Activated CD4-positive, alpha-beta T cell treated with anti-CD3 and anti-CD28 coated beads, Interleukin-2, amount 50 U/mL, for 48 hours (primary cell): ENCODE results near the gene SELENOK.

Experiments
- DNase-seq, 2 experiments: peaks; one replicate each; pipeline ENCODE4 v3.0.0-alpha.2; 2020

SELENOK gene

DNA sequence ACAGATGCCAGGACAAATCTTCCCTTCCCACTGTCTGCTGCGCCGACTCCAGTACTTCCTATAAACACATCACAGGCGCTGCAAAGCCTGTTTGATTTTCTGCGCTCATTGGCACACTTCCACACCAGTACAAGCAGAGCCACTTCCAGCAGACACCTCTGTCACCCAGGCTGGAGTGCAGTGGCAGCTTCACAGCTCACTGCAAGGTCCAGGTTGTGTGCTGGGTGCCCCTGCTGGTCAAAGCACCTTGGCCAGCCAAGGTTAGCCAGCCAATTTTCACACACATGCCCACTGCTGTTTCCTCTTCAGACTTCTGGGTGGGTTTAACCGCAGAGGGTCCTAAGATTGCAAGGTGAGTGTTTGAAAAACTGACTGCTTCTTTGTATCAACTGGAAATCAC lies 50.4 kb downstream of the SELENOK start:
- no peak for DNase-seq

DNA sequence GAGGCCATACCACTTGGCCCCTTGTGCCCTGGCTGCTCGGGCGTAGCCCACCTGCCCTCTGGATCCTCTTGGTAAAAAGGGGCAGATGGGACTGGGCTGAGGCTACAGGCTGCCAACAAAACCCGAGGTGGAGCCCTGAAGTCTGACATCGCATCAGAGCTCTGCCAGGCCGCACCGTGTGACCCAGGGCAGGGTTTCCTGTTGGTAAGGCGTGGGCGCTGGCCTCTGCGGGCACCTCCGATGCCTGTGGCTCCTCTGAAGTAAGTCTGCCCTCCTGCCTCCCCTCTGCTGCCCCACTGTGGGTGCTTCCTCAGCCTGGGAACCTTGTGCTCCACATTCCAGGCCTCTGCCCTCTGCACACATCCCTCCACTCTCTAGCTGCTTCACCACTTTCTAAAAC lies 54.3 kb downstream of the SELENOK start:
- no peak for DNase-seq

DNA sequence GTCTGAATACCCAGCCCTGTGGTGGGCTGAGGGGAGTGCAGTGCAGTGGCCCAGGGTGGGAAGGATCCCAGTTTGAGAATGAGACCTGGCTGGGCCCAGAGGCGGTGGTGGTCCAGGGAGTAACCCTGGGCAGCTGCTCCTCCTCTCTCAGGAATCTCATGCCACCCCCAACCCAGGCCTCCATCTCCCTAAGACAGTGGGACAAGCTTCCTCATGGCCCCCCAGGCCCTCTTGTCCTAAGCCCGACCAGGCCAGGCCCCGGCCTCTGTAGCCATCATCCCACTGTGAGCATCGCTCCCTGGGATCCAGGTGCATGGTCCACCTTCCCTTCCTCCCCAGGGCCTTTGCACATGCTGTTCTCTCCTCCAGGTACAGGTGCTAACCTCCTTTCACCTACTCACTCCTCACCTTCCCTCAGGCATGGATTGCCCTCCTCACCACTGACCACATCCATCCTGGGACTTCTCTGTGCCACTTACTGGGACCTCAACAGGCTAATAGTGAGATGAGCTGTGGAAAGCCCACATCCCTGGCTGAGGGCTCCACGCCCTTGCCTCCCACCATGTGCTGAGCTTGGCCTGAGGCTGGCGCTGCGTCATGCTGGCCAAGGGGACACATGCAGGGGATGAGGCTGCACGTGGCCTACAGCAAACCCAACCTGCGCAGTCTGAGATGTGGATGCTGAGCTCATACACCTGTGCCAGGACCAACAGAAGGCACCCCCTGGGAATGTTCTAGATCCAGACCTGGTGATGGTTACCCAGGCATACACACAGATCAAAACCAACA lies 55.4 kb downstream of the SELENOK start:
- no peak for DNase-seq

DNA sequence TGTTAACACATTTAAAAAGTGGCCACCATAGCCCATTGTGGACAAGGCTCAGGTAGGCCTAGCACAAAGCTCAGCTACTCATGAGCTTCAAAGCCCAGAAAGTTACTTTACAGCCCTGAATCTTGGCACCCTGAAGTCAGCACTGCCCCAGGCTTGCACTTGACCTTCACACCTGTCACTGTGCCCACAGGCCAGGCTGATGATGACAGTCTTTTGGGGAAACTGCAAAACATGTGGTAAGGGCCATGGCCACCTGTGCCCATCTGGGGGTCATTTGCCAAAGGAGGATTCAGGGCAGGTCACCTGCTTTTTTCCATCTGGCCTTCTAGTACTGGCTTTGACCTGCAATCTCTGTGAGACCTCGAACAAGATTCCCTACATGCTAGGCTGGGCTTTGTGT lies 56.4 kb downstream of the SELENOK start:
- no peak for DNase-seq

DNA sequence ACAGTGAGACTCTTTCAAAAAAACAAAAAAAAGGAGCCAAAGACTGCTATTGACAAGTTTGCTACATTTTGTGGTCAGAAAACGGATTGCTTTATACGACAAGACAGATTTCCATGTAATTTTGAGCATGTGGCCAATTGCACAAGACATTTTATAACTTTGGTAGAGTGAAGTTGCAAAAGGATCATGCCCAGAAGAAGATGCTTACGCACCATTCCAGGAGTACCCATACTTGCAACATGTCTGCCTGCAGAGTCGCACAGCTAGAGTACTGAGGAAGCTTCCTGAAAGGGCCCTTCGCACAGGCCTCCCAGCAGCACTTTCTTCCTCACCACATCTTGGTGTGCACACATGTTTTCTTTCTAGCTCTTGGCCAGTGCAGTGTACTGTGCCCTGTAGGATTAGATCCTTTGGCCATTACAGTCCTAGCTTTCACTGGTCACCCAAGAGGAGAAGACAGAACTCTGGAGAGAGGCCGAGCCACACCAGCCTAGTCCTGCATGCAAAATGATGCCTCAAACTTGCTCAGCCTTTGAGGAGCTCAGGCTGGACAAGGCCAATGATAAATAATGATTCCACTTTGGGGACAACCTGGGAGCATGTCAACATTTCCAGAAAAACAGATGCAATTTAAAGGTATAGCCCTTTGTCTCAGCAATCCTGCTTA lies 57.1 kb downstream of the SELENOK start:
- DNase-seq = no peak
